Hepatic stellate cell (primary cell): ENCODE results near the gene MS4A2.
"Not testable (repeated sequence)": the region's sequence is repeated elsewhere in the genome, so short reads cannot be mapped to it uniquely, and the experiment has no call there.

Source experiments
- DNase-seq: peaks from one replicate; pipeline ENCODE4 v3.0.0; 2011; ENCODE audit warnings: low spot score

Gene MS4A2

GRCh38 chr11:60101368-60101767 is 12.9 kb downstream of the MS4A2 start:
- DNase-seq, result not testable (repeated sequence)

- DNase-seq, result not testable (repeated sequence)
These were observed 16.1 kb downstream of the MS4A2 start for GRCh38 chr11:60104471-60105115.

GRCh38 chr11:60108631-60109030 is 20.2 kb downstream of the MS4A2 start:
- not testable (repeated sequence) for DNase-seq

- no peak for DNase-seq
These were observed 23.3 kb downstream of the MS4A2 start for GRCh38 chr11:60111793-60112192.

- no peak for DNase-seq
These were observed 28.7 kb downstream of the MS4A2 start for GRCh38 chr11:60116996-60117790.

GRCh38 chr11:60118338-60118737 is 29.9 kb downstream of the MS4A2 start:
- DNase-seq, result no peak

GRCh38 chr11:60119710-60120109 is 31.2 kb downstream of the MS4A2 start:
- no peak for DNase-seq

- DNase-seq, result no peak
These were observed 32.8 kb downstream of the MS4A2 start for GRCh38 chr11:60121264-60121663.

- DNase-seq, result no peak
These were observed 34.1 kb downstream of the MS4A2 start for GRCh38 chr11:60122414-60123036.

- DNase-seq, result no peak
These were observed 36.5 kb downstream of the MS4A2 start for GRCh38 chr11:60124802-60125432.

GRCh38 chr11:60125956-60126585 is 37.6 kb downstream of the MS4A2 start:
- DNase-seq, result no peak

GRCh38 chr11:60127311-60127811 is 38.9 kb downstream of the MS4A2 start:
- no peak for DNase-seq

- no peak for DNase-seq
These were observed 39.9 kb downstream of the MS4A2 start for GRCh38 chr11:60128376-60128775.

GRCh38 chr11:60128866-60129265 is 40.4 kb downstream of the MS4A2 start:
- DNase-seq, result not testable (repeated sequence)

GRCh38 chr11:60129853-60130252 is 41.4 kb downstream of the MS4A2 start:
- DNase-seq, result no peak

GRCh38 chr11:60130496-60130895 is 42.0 kb downstream of the MS4A2 start:
- no peak for DNase-seq

GRCh38 chr11:60131912-60132311 is 43.4 kb downstream of the MS4A2 start:
- no peak for DNase-seq

- DNase-seq, result no peak
These were observed 45.5 kb downstream of the MS4A2 start for GRCh38 chr11:60133917-60134316.

- DNase-seq, result no peak
These were observed 55.3 kb downstream of the MS4A2 start for GRCh38 chr11:60143768-60144167.

GRCh38 chr11:60145677-60146076 is 57.2 kb downstream of the MS4A2 start:
- DNase-seq, result no peak
